ENCODE results near the gene JAZF1. TPM values are rescaled to one million over a fixed set of nuclear protein-coding genes. Genes with fewer than 3 reads are reported as not detected.

Gene JAZF1
- total and polyA plus RNA-seq, 9 of the 15 experiments (the other 6 are each of a cell fraction or from before 2014, with no cell fraction given) = 0.04 to 0.64 (median 0.11) TPM; not detected in 3

DNA sequence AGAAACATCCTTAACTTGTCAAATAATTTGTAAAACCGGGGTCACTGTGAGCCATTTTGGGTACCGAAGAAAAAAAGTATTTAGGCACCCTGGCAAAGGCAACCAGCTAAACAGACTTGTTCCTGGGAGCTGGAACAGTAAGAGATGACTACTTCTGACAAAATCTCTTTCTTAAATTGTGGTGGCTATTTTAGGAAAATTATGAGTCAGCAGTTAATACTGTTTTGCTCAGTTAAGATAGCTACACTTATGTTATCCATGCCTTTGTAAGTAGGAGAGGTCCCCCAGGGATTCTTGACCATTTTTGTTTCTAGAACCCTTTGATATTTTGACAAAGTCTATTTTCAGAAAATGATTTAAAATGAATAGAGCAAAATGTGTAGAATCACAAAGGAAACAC is 372.0 kb downstream of the JAZF1 start:
- no peak overlapping the region for H3K4me3 ChIP-seq
- ChIA-PET POLR2A (interaction anchor here (0.8 kb wide), 1 partner anchor 212 kb away, joined by 3 read pairs; no protein-coding TSS in a partner anchor), CTCF (ENCODE audit: low intra/inter-chr PET ratio) (interaction anchor here (0.6 kb wide), 1 partner anchor 612 kb away, joined by 3 read pairs; no protein-coding TSS in a partner anchor)
- DNase-seq (ENCODE audit: extremely low read depth in 1 of 4, low spot score in 3 of 4) (no peak), FAIRE-seq (no peak), ATAC-seq (no peak)
- no peaks in the 10 kb centered on the region; the same call in 2 of the 3 replicates for H3K36me3 ChIP-seq (ENCODE audit: control insufficient read depth, insufficient read depth, low read length)
- H3K27ac ChIP-seq (ENCODE audit: extremely low read depth, low read depth, low read length) = no peak overlapping the region
- H3K9me1 ChIP-seq (ENCODE audit: control insufficient read depth, insufficient read depth, low read length) = no peaks in the 10 kb centered on the region
- intact Hi-C loops (cut with micrococcal nuclease) = no loop called here
- peaks cover 0 to 6% of the 10 kb centered on the region in 2 experiments; a peak in 3 of 5 replicates for H3K4me1 ChIP-seq (replicated peaks in 1 of 2; ENCODE audit: control insufficient read depth in 2 of 2, insufficient read depth in 2 of 2, low read length in 2 of 2)
- no TSS peak for BruUV-seq (replicated peaks)
- TF ChIP-seq ESRRB (CRISPR knock-in tag; IDR thresholded peaks at IDR 0.05; ENCODE audit: borderline replicate concordance) = no peak
- peak; percentile 88 for TF ChIP-seq MAFF (IDR thresholded peaks at IDR 0.05; ENCODE audit: low read length)
- TF ChIP-seq KHSRP (IDR thresholded peaks at IDR 0.05) = no peak
- TF ChIP-seq ZNF316 (IDR thresholded peaks at IDR 0.05) = peak; percentile 94
- no peak for TF ChIP-seq NFRKB (IDR thresholded peaks at IDR 0.05; ENCODE audit: low read depth)
- TF ChIP-seq, protein P1, sequence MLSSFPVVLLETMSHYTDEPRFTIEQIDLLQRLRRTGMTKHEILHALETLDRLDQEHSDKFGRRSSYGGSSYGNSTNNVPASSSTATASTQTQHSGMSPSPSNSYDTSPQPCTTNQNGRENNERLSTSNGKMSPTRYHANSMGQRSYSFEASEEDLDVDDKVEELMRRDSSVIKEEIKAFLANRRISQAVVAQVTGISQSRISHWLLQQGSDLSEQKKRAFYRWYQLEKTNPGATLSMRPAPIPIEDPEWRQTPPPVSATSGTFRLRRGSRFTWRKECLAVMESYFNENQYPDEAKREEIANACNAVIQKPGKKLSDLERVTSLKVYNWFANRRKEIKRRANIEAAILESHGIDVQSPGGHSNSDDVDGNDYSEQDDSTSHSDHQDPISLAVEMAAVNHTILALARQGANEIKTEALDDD (IDR thresholded peaks at IDR 0.05) = 0 out of 2 replicates have a peak, but pooled peaks have one; percentile 31
- TF ChIP-seq MAFK (IDR thresholded peaks at IDR 0.05; ENCODE audit: low read length) = peak; percentile 85
- TF ChIP-seq FOSL1 (tag; conservative IDR thresholded peaks at IDR 0.05) = peak; percentile 61
- TF ChIP-seq PTTG1 (tag; IDR thresholded peaks at IDR 0.05; ENCODE audit: low read depth) = no peak
- peak; percentile 91 for TF ChIP-seq C11orf30 (IDR thresholded peaks at IDR 0.05; ENCODE audit: low read depth)
- TF ChIP-seq MAFG (tag; conservative IDR thresholded peaks at IDR 0.05) = peak; percentile 87
- peak; percentile 82; the same call in 1 of the 2 replicates for TF ChIP-seq MEF2D (tag; conservative IDR thresholded peaks at IDR 0.05; ENCODE audit: low read depth)
- TF ChIP-seq SREBF1 (IDR thresholded peaks at IDR 0.05; ENCODE audit: borderline replicate concordance, low read depth, low read length) = no peak
- TF ChIP-seq MEF2A (IDR thresholded peaks at IDR 0.05; ENCODE audit: control insufficient read depth, low read depth, low read length) = peak; percentile 81
- TF ChIP-seq NFE2 (IDR thresholded peaks at IDR 0.05; ENCODE audit: low read depth) = peak; percentile 27; the same call in 1 of the 2 replicates
- TF ChIP-seq JUND (IDR thresholded peaks at IDR 0.05; ENCODE audit: borderline replicate concordance, low read depth, low read length) = peak; percentile 46; the same call in 1 of the 2 replicates
- no peak for TF ChIP-seq JUND (tag; IDR thresholded peaks at IDR 0.05; ENCODE audit: borderline replicate concordance, low read depth, low read length)
- in situ Hi-C loops (cut with MboI) = no loop called here
- no peak overlapping the region for H2AFZ ChIP-seq (ENCODE audit: low read depth, low read length)
- WGBS (ENCODE audit: insufficient coverage, low coverage, missing lambda C conversion rate) = 74% methylated on average over 2 of the region's 2 CpGs
- no peaks in the 10 kb centered on the region for H3K27me3 ChIP-seq (ENCODE audit: control insufficient read depth in 2 of 2, insufficient read depth in 2 of 2, low read length in 2 of 2)
- H3K79me2 ChIP-seq (ENCODE audit: control insufficient read depth, insufficient read depth, low read length) = no peaks in the 10 kb centered on the region
- no peak overlapping the region for H3K9ac ChIP-seq (ENCODE audit: insufficient read depth in 1 of 2, low read depth in 2 of 2, low read length in 2 of 2)
- H3K4me2 ChIP-seq (ENCODE audit: insufficient read depth, low read length) = no peak overlapping the region
- no peaks in the 10 kb centered on the region for H4K20me1 ChIP-seq (replicated peaks; ENCODE audit: control insufficient read depth, insufficient read depth, low read length)
- no peaks in the 10 kb centered on the region for H3K9me3 ChIP-seq (replicated peaks; ENCODE audit: control insufficient read depth, insufficient read depth, low read depth, low read length)

All from K562 (cell line).